ENCODE results near the gene NOXA1. TPM values are rescaled to one million over a fixed set of nuclear protein-coding genes. Genes with fewer than 3 reads are reported as not detected.
A peak's percentile ranks its signal among the peaks of the same experiment; 100 is the strongest.
"Not testable (repeated sequence)": the region's sequence is repeated elsewhere in the genome, so short reads cannot be mapped to it uniquely, and the experiment has no call there.

NOXA1 gene
- total RNA-seq, 1 donor from 2014 or later: 6.0 TPM

GRCh38 chr9:137404961-137405567 lies 18.1 kb upstream of the NOXA1 start:
- ATAC-seq (no peak), DNase-seq (ENCODE audit: low spot score) (no peak)

- no peak for ATAC-seq
- DNase-seq (ENCODE audit: low spot score): no peak
Measured at GRCh38 chr9:137405677-137406081, 17.5 kb upstream of the NOXA1 start.

DNA sequence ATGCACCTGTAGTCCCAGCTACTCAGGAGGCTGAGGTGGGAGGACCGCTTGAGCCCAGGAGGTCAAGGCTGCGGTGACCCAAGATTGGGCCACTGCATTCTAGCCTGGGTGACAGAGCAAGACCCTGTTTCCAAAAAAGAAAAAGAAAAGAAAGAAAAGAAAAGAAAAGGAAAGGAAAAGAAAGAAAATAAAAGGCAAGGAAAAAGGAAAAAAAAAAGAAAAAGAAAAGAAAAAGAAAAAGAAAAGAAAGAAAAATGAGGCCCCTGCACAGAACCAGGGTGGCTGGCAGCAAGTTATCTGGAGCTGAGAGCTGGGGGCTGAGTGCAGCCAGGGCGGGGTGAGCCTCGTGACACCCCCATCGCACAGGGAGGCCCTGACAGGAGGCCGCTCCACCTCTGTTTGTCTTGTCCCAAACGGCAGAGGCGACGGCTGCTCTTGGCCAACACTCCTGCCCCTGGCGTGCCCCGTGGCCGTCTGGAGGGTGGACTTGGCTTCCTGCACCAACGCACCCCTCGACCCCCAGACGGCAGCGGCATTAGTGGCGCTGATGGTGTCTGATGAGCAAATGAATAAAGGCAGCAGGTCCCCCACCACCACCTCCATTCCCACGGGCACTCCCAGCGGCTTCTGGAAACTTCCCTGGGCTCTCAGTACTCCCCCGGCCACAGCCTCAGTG lies 17.0 kb upstream of the NOXA1 start:
- no peak for DNase-seq (ENCODE audit: low spot score)
- ATAC-seq: no peak

- ATAC-seq (peak; percentile 92), DNase-seq (ENCODE audit: low spot score) (peak; percentile 63)
Measured at GRCh38 chr9:137406876-137407589, 16.2 kb upstream of the NOXA1 start.

DNA sequence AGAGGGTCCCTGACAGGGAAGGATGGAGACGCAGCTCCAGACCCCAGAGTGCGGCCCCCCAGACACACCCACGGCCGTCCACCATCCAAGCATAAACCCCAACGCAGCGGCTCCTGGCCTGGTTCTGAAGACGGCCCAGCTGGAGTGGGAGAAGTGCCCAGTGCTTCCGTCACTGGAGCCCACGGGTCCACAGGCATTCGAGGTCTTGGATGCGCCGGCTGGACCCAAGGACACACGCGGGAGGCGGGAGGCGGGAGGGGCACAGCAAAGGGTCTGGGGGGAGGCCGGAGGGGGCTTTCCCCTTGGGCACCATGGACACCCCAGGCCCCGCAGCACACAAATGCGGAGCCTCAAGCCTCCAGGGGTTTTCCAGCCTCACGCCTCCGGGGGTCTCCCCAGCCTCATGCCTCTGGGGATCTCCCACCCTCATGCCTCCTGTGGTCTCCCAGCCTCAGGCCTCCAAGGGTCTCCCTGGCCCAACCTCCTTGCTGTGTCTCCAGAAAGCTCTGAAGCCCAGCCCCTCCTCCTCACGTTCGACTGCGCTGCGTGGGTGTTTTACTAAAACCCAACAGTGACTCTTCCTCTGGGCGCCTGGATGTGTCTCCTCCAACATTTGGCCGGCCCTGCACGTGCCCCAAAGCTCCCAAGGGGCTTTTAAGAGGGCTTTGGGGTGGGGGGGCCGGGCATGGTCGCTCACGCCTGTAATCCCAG lies 15.4 kb upstream of the NOXA1 start:
- ATAC-seq: peak; percentile 2
- DNase-seq (ENCODE audit: low spot score): no peak

DNA sequence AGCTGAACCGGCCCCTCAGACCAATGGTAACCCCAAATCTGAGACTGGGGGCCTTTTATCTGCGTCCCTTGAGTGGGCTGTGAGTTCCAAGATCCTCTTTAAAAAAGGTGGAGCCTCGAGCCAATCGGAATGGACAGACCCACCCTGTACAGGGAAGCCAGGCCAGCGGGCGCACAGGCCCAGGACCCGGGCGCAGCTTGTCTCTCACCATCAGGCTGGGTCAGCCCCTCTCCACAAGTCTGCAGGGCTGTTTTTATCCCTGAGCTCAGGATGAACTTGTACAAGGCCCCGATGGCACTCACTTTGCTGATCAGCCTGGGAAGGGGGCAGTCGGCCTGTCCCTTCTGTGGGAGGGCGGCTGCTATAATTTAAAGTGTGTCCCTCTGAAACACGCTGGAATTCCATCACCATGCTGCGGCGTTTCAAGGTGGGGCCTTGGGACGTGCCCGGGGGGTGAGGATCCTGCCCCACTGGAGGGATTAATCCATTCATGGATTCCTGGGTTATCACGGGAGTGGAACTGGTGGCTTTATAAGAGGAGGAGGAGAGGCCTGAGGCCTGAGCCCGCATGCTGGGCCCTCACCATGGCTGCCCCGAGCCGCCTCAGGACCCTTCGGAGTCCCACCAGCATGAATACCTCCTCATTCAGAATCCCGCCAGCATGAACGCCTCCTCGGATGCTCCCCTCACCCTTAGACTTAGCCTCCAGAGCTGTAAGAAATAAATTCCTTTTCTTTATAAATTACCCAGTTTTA lies 14.4 kb upstream of the NOXA1 start:
- DNase-seq (ENCODE audit: low spot score): no peak
- no peak for ATAC-seq

DNA sequence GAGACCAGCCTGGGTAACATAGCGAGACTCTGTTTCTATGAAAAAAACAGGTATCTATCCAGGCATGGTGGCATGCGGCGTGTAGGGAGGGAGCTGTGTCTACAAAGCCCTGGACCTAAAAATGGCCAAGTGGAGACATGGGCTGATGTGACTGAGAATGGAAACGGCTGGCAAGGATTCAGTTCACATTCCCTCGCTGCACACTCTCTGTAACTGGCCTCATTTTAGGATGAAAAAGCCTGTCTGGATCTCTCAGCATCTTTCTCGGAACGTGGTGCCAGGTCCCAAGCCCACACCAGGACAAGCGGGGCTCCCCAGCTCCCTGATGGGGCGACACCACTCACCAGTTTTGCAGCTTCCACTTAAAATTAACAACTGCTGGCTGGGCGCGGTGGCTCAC lies 13.7 kb upstream of the NOXA1 start:
- no peak for DNase-seq (ENCODE audit: low spot score)
- ATAC-seq: no peak

- ATAC-seq; DNase-seq (ENCODE audit: low spot score): not testable (repeated sequence)
Measured at GRCh38 chr9:137410236-137410890, 12.8 kb upstream of the NOXA1 start.

- no peak for DNase-seq (ENCODE audit: low spot score)
- ATAC-seq: no peak
Measured at GRCh38 chr9:137410891-137411249, 12.3 kb upstream of the NOXA1 start.

DNA sequence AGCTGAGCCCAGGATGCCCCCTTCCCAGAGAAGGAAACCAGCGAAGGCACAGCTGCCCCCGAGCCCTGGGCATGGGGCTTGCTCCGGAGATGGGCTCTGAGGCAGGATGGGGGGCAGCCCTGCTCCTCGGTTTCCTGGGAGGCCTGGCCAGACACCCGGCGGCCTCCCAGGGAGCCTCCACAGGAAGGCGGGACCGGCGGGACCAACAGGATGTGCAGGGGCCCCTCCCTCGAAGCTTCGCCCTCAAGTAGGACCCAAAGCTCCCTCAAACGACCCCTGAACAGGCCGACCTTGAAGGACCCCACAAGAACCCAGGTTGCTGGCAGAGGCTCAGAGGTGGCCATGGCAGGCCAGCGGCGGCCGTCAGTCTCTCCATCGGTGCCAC lies 11.9 kb upstream of the NOXA1 start:
- no peak for DNase-seq (ENCODE audit: low spot score)
- no peak for ATAC-seq

GRCh38 chr9:137411645-137412380 lies 11.4 kb upstream of the NOXA1 start:
- DNase-seq (ENCODE audit: low spot score) (peak; percentile 52), ATAC-seq (peak; percentile 8)

DNA sequence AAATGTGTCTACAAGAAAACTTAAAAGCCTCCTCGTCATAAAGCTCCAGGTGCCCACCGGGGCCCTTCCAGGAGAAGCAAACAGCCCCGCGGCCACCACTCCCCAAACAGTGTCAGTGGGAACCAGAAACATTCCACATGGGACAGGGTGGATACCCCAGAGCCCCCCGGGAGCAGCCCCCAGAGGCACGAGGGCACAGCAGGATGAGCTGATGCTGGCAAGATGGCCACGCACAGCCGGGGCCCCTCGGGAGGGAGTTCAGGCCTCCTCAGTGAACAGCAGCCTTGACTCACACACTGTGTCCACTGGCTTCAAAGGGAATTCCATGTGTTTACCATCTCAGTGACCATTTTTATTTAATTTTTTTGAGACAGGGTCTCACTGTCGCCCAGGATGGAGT lies 10.8 kb upstream of the NOXA1 start:
- DNase-seq (ENCODE audit: low spot score) (no peak), ATAC-seq (no peak)

DNA sequence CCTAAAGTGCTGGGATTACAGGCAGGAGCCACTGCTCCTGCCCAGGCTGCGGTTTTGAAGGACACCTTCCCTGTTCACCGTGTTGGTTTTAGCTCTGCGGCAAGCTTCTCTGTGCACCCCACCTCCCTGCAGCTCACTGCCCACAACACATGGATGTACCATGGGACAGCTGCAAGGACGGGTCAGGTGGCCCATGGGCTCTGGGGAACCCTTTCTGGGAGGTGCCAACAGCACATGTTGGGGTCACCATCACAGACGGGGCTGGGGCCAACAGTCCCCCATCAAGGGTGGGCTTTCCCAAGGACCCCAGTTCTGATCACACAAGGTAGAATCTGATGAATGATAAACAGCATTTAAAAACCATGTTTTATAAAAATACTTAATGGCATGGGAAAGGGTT lies 7.7 kb upstream of the NOXA1 start:
- ATAC-seq (no peak), DNase-seq (ENCODE audit: low spot score) (no peak)

DNA sequence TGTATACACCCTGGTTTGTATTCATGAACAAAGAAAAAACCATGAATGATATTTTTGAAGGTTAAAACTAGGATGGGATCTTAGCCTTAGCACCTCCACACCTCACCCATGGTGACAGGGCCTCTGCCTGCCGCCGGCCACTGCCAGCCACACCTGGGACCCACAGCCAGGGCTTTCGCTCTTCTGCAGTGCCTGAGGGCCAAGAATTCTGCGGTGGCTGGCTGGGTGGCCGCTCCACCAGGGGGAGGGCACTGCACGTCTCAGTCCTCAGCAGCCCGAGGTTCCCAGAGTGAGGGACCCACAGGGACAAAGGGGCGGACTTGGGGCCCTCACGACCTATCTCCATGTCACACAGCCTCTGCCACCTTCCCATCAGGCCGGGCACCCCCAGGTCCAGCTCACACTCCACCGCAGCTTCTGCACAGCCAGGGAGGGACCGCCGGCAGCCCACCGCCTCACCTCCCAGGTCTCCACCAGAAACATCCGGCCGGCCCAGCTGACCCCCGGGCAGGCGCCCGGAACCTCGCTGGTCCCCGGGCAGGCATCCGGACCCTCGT lies 7.1 kb upstream of the NOXA1 start:
- DNase-seq (ENCODE audit: low spot score) (no peak), ATAC-seq (no peak)

DNA sequence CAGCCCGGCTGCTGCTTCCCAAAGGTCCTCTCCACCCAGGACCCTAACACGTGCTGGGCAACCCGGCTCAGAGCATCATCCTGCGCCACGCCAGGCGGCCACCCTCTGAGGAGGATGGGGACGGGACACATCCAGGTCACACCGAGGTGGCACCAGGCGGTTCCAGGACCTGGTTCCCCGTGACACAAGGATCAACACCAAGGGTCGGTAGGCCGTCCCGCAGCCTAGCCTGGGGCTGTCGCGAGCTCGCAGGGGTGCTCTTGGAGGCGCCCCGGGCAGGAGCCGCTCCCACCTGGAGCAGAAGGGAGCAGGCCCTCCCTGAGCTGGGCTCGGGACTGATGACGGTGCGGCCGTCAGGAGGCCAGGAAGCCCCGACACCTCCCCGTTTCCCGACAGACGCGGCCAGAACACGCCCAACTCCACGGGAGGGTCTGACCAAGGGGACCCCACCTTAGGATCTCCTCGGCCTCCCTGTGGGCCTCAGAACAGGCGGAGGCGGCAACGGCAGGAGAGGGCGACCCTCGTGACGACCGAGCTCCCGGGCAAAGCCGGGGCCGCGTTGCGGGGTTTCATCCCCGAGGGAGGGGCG lies 6.5 kb upstream of the NOXA1 start:
- no peak for ATAC-seq

GRCh38 chr9:137417161-137418021 lies 5.8 kb upstream of the NOXA1 start:
- ATAC-seq (no peak), DNase-seq (ENCODE audit: low spot score) (no peak)

More for the DNA sequence above, 6.5 kb upstream of the NOXA1 start:
- DNase-seq (ENCODE audit: low spot score): no peak

DNA sequence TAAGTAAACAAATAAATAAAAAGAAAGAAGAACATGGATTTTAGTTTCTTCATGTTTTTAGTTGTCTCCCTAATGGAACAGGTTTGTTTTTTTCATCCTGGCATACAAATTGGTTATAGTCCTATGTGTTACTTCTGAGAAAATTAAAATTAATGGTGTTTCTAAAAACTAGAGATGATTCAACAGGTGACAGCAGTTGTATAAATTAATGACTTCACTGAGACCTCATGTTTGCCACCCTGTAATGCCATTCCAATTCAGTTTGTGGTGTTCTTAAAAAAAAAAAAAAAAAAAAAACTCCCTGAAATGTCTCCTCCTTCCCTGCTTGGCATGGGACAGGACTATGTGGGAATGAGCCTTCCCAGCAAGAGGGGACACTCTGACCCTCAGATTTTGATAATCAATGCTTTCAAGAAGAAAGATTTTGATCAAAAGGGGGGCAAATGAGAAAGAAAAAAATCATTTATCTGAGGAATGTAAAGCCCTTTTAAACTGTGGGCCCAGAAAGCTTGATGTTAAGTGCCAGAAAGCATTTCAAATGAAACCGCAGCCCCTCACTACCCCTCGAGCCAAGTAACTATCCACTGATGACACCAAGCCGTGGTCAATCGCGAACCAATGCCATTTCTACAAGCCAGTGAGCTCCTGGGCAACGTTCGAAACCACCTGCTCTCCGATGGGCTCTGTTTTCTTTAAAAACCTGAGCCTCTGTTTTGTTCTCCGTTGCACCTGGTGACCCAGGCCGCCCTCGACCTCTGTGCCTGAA lies 1.2 kb upstream of the NOXA1 start:
- no peak for ATAC-seq
- DNase-seq (ENCODE audit: low spot score): no peak

Data from left lobe of liver (tissue), 2 donors.